Spleen (tissue), 7 donors: ENCODE data around the gene TEAD1.

Source experiments
- POLR2AphosphoS5 ChIP-seq, 3 donors: sonication (generic); formaldehyde crosslinking; IDR thresholded peaks; one replicate each; pipeline ENCODE4 v1.5.1; 2017; ENCODE audit warnings: antibody characterized with exemption in 3 of 3
- TF ChIP-seq, protein P1 (sequence below), 11 experiments: fragments of 200-600 bp in 7 of 11; fragments of 450-650 bp in 4 of 11; sonication (generic) in 4 of 11; IDR thresholded peaks in 8 of 11; conservative IDR thresholded peaks in 3 of 11; 1 replicate in 7 of 11; 2 replicates in 4 of 11; pipeline versions ENCODE4 v1.4.0 to v1.8.0; 2016 to 2021; ENCODE audit warnings: antibody characterized with exemption in 11 of 11, inconsistent platforms in 4 of 11, mild to moderate bottlenecking in 1 of 11
- donor health status: DM: no; HTN: no; CAD: no; lungs with moderate emphysema.
- donor health status: DM: no; HTN: no; CAD: no.
- donor health status: DM: no; HTN: no; CAD: no.

- TF ChIP-seq, protein P1, sequence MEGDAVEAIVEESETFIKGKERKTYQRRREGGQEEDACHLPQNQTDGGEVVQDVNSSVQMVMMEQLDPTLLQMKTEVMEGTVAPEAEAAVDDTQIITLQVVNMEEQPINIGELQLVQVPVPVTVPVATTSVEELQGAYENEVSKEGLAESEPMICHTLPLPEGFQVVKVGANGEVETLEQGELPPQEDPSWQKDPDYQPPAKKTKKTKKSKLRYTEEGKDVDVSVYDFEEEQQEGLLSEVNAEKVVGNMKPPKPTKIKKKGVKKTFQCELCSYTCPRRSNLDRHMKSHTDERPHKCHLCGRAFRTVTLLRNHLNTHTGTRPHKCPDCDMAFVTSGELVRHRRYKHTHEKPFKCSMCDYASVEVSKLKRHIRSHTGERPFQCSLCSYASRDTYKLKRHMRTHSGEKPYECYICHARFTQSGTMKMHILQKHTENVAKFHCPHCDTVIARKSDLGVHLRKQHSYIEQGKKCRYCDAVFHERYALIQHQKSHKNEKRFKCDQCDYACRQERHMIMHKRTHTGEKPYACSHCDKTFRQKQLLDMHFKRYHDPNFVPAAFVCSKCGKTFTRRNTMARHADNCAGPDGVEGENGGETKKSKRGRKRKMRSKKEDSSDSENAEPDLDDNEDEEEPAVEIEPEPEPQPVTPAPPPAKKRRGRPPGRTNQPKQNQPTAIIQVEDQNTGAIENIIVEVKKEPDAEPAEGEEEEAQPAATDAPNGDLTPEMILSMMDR (IDR thresholded peaks at IDR 0.05 in 8 of 11, conservative IDR thresholded peaks at IDR 0.05 in 3 of 11) = no peak
- no peak for TF ChIP-seq POLR2AphosphoS5 (IDR thresholded peaks at IDR 0.05)
Measured at GRCh38 chr11:12845163-12845562, 170.9 kb downstream of the TEAD1 start.
